NCI-H1694 treated with DMSO at 0.1 percent for 48 hours (cell line): ENCODE measurements around the gene MALRD1.
"Not testable (repeated sequence)": the region's sequence is repeated elsewhere in the genome, so short reads cannot be mapped to it uniquely, and the experiment has no call there.

Source experiments
- DNase-seq: peaks from one replicate; lab custom pipeline; 2025; lab: John Stamatoyannopoulos, UW

MALRD1 gene

GRCh38 chr10:19713159-19713558 lies 664.6 kb downstream of the MALRD1 start:
- no peak for DNase-seq

GRCh38 chr10:19713800-19714525 lies 665.4 kb downstream of the MALRD1 start:
- DNase-seq = no peak

- no peak for DNase-seq
Observed at GRCh38 chr10:19719284-19719683, 670.7 kb downstream of the MALRD1 start.

- DNase-seq = no peak
Observed at GRCh38 chr10:19724287-19724686, 675.7 kb downstream of the MALRD1 start.

GRCh38 chr10:19728376-19728775 lies 679.8 kb downstream of the MALRD1 start:
- no peak for DNase-seq

- DNase-seq = no peak
Observed at GRCh38 chr10:19728964-19729363, 680.4 kb downstream of the MALRD1 start.

- DNase-seq = no peak
Observed at GRCh38 chr10:19730167-19730906, 681.7 kb downstream of the MALRD1 start.

GRCh38 chr10:19730907-19731217 lies 682.3 kb downstream of the MALRD1 start:
- DNase-seq = no peak

- DNase-seq = no peak
Observed at GRCh38 chr10:19731560-19731959, 683.0 kb downstream of the MALRD1 start.

- DNase-seq = no peak
Observed at GRCh38 chr10:19738440-19738839, 689.8 kb downstream of the MALRD1 start.

- DNase-seq = not testable (repeated sequence)
Observed at GRCh38 chr10:19739232-19739631, 690.6 kb downstream of the MALRD1 start.

- DNase-seq = not testable (repeated sequence)
Observed at GRCh38 chr10:19742144-19742543, 693.5 kb downstream of the MALRD1 start.

- no peak for DNase-seq
Observed at GRCh38 chr10:19745672-19746071, 697.1 kb downstream of the MALRD1 start.

- DNase-seq = no peak
Observed at GRCh38 chr10:19749185-19749729, 700.7 kb downstream of the MALRD1 start.

- no peak for DNase-seq
Observed at GRCh38 chr10:19750972-19751371, 702.4 kb downstream of the MALRD1 start.

GRCh38 chr10:19756919-19757318 lies 708.3 kb downstream of the MALRD1 start:
- DNase-seq = no peak

GRCh38 chr10:19762026-19762425 lies 713.4 kb downstream of the MALRD1 start:
- no peak for DNase-seq

GRCh38 chr10:19764111-19764510 lies 715.5 kb downstream of the MALRD1 start:
- no peak for DNase-seq

GRCh38 chr10:19767876-19768275 lies 719.3 kb downstream of the MALRD1 start:
- no peak for DNase-seq

GRCh38 chr10:19769826-19770225 lies 721.2 kb downstream of the MALRD1 start:
- not testable (repeated sequence) for DNase-seq

- DNase-seq = no peak
Observed at GRCh38 chr10:19772972-19773371, 724.4 kb downstream of the MALRD1 start.

GRCh38 chr10:19775296-19775695 lies 726.7 kb downstream of the MALRD1 start:
- DNase-seq = no peak

- DNase-seq = no peak
Observed at GRCh38 chr10:19777806-19778205, 729.2 kb downstream of the MALRD1 start.
